GM12801 (cell line): Measurements from ENCODE around the gene MKLN1.

Experiments used
- CTCF ChIP-seq: IDR thresholded peaks from one replicate; pipeline ENCODE4 v1.5.1; 2011; ENCODE audit warnings: control low read depth; ENCODE audit not compliant: insufficient read length; ENCODE audit errors: extremely low read depth

Gene MKLN1

GRCh38 chr7:131540491-131541162 is 213.0 kb downstream of the MKLN1 start:
- no peak for TF ChIP-seq CTCF

GRCh38 chr7:131543298-131543697 is 215.6 kb downstream of the MKLN1 start:
- TF ChIP-seq CTCF: no peak

- no peak for TF ChIP-seq CTCF
These were observed 216.3 kb downstream of the MKLN1 start for GRCh38 chr7:131544021-131544420.

DNA sequence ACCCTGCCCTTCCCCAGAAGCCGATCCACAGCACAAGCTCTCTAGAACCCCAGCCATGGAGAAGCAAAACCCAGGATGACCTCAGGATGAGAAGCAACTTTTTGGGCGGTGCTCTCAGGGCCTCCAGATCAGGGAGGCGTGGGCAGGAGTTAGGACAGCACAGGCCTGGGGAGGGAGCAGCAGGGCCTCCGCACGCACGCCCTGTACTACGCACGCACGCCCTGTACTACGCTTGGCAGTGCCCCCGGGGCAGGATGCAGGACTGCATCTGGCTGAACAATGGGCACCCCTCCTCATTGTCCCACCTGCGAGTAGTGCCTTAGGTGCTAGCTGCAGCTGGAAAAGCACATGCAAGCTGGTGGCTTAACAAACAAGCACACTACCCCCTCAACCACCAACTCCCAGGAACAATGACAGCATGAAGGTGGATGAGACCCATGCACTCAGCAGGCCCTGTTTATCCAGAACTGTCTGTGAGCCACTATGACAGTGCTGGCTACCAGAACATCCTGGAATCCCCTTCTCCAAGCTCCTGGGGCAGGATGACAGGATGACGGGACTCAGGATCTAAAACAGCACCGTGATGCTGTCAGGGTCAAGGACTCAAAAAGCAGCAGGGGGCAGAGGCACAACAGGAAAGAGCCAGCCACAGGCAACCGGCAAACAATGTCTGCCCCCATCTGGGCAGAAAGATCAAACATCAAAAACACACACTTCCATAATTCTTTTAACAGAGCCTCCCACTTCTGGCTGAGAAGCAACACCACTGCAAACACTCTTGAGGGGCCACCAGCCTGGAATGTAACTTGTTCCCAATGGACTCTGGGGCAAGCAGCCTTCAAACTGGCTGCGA is 217.0 kb downstream of the MKLN1 start:
- no peak for TF ChIP-seq CTCF

GRCh38 chr7:131546126-131546525 is 218.4 kb downstream of the MKLN1 start:
- TF ChIP-seq CTCF: no peak
